IMR-90 (cell line): Measurements from ENCODE around the gene CTSF. TPM values are rescaled to one million over a fixed set of nuclear protein-coding genes. Genes with fewer than 3 reads are reported as not detected.

Experiments
- ATAC-seq: fragments of 200-7000 bp; cut with Tn5 transposase; 2 replicates; pipeline ENCODE4 v1.9.1; 2020; ENCODE audit warnings: low read depth, mild to moderate bottlenecking, moderate library complexity
- BruUV-seq: library from RNA; stranded (reverse); fragments of 400-500 nt; replicated peaks from 2 replicates; lab custom pipeline; 2021; lab: Mats Ljungman, UMichigan
- CTCF ChIA-PET: fragments of 300-600 bp; formaldehyde crosslinking; extraction: SDS; loops from one replicate; lab custom pipeline; 2021; ENCODE audit warnings: antibody characterized with exemption; lab: Yijun Ruan, JAX
- POLR2A ChIA-PET: fragments of 300-600 bp; sonication (Branson Sonifier 250); formaldehyde crosslinking; loops from one replicate; lab custom pipeline; 2022; ENCODE audit warnings: antibody characterized with exemption; ENCODE audit not compliant: unreplicated experiment; lab: Charles Lee
- DNase-seq: peaks from one replicate; pipeline ENCODE4 v3.0.0; 2013
- H2AFZ ChIP-seq: replicated peaks from 2 replicates; pipeline ENCODE3; 2013; ENCODE audit warnings: low read length, mild to moderate bottlenecking; ENCODE audit not compliant: poor library complexity
- H2AK5ac ChIP-seq: 2 replicates; pipeline ENCODE4 v1.6.1; 2013; ENCODE audit warnings: low read depth, low read length, inconsistent platforms
- H2AK9ac ChIP-seq: replicated peaks from 2 replicates; pipeline ENCODE3; 2013; ENCODE audit warnings: mild to moderate bottlenecking, low read depth, low read length, moderate library complexity; ENCODE audit not compliant: poor library complexity
- H2BK120ac ChIP-seq: 2 replicates; pipeline ENCODE4 v1.6.1; 2013; ENCODE audit warnings: low read depth, low read length, inconsistent platforms
- H2BK15ac ChIP-seq: 3 replicates; pipeline ENCODE4 v1.6.1; 2013; ENCODE audit warnings: low read depth, low read length, inconsistent platforms
- H2BK20ac ChIP-seq: 2 replicates; pipeline ENCODE4 v1.6.1; 2013; ENCODE audit warnings: low read depth, mild to moderate bottlenecking, inconsistent platforms, low read length, moderate library complexity
- H2BK5ac ChIP-seq: 2 replicates; pipeline ENCODE4 v1.6.1; 2013; ENCODE audit warnings: mild to moderate bottlenecking, low read depth, low read length, inconsistent platforms; ENCODE audit not compliant: poor library complexity, severe bottlenecking
- H3K14ac ChIP-seq: replicated peaks from 2 replicates; pipeline ENCODE4 v1.6.1; 2013; ENCODE audit warnings: low read depth, low read length, inconsistent platforms
- H3K18ac ChIP-seq: 2 replicates; pipeline ENCODE4 v1.6.1; 2013; ENCODE audit warnings: low read depth, low read length, control low read depth
- H3K23ac ChIP-seq: 2 replicates; pipeline ENCODE4 v1.6.1; 2013; ENCODE audit warnings: low read depth, low read length, inconsistent platforms
- H3K27ac ChIP-seq: 2 replicates; pipeline ENCODE4 v1.5.1; 2013; ENCODE audit warnings: mild to moderate bottlenecking, control low read depth, low read length; ENCODE audit not compliant: insufficient read depth
- H3K27me3 ChIP-seq: 2 replicates; pipeline ENCODE4 v1.6.1; 2013; ENCODE audit warnings: low read length; ENCODE audit not compliant: control insufficient read depth, insufficient read depth
- H3K36me3 ChIP-seq: 2 replicates; pipeline ENCODE4 v1.6.1; 2013; ENCODE audit warnings: low read length, mixed read lengths; ENCODE audit not compliant: control insufficient read depth, insufficient read depth
- H3K4ac ChIP-seq: 2 replicates; pipeline ENCODE4 v1.6.1; 2013; ENCODE audit warnings: low read depth, low read length, inconsistent platforms
- H3K4me1 ChIP-seq: 2 replicates; pipeline ENCODE4 v1.6.1; 2013; ENCODE audit warnings: low read length, mixed read lengths; ENCODE audit not compliant: control insufficient read depth, insufficient read depth
- H3K4me2 ChIP-seq: 2 replicates; pipeline ENCODE4 v1.6.1; 2013; ENCODE audit warnings: low read depth, mild to moderate bottlenecking, control low read depth, low read length, moderate library complexity
- H3K4me3 ChIP-seq: 2 replicates; pipeline ENCODE4 v1.5.1; 2013; ENCODE audit warnings: low read depth, mild to moderate bottlenecking, control low read depth, low read length, moderate library complexity; ENCODE audit not compliant: insufficient read depth
- H3K56ac ChIP-seq: 2 replicates; pipeline ENCODE4 v1.6.1; 2013; ENCODE audit warnings: low read length, inconsistent platforms; ENCODE audit not compliant: insufficient read depth; ENCODE audit errors: extremely low read depth
- H3K79me1 ChIP-seq, 2 experiments: 2 replicates each; pipeline ENCODE4 v1.6.1; 2013; ENCODE audit warnings: low read length in 2 of 2, inconsistent platforms in 1 of 2, low read depth in 1 of 2
- H3K9ac ChIP-seq: 2 replicates; pipeline ENCODE4 v1.6.1; 2013; ENCODE audit warnings: low read depth, low read length, control low read depth
- H3K9me1 ChIP-seq: 2 replicates; pipeline ENCODE4 v1.6.1; 2013; ENCODE audit warnings: low read length, inconsistent platforms; ENCODE audit not compliant: insufficient read depth
- H3K9me3 ChIP-seq: 2 replicates; pipeline ENCODE4 v1.6.1; 2013; ENCODE audit warnings: low read length; ENCODE audit not compliant: control insufficient read depth, insufficient read depth
- H4K20me1 ChIP-seq: 2 replicates; pipeline ENCODE4 v1.6.1; 2013; ENCODE audit warnings: low read length, inconsistent platforms; ENCODE audit not compliant: insufficient read depth
- H4K5ac ChIP-seq: 2 replicates; pipeline ENCODE4 v1.6.1; 2013; ENCODE audit warnings: mild to moderate bottlenecking, low read depth, low read length, control low read depth
- H4K8ac ChIP-seq, 2 experiments: 2 replicates each; pipeline ENCODE4 v1.6.1; 2013; ENCODE audit warnings: low read depth in 2 of 2, low read length in 2 of 2, control low read depth in 1 of 2, inconsistent platforms in 1 of 2
- H4K91ac ChIP-seq: 2 replicates; pipeline ENCODE4 v1.6.1; 2013; ENCODE audit warnings: low read depth, low read length, inconsistent platforms; ENCODE audit not compliant: insufficient read depth
- ELK1 ChIP-seq: fragments of 150-350 bp; IDR thresholded peaks from 2 replicates; pipeline ENCODE4 v1.6.1; 2016; ENCODE audit warnings: low read depth, mild to moderate bottlenecking, low read length, moderate library complexity, borderline replicate concordance
- WGBS, 2 experiments: methylation state at CpG; one replicate each; pipeline versions ENCODE4 v1.1.5 to v1.1.7; 2013; ENCODE audit warnings: missing lambda C conversion rate in 2 of 2; ENCODE audit not compliant: insufficient read length in 1 of 2; ENCODE audit errors: extremely low coverage in 2 of 2; 5-methylcytosine and 5-hydroxymethylcytosine counted together
- dilution Hi-C: fragments of 300-500 bp; cut with HindIII; formaldehyde crosslinking; loops from one replicate; pipeline ENCODE4 v1.14.3; 2018; ENCODE audit warnings: low sequenced_read_pairs; ENCODE audit not compliant: unreplicated experiment
- in situ Hi-C: fragments of 300-500 bp; cut with MboI; formaldehyde crosslinking; loops from 3 replicates; pipeline ENCODE4 v1.14.3; 2019; ENCODE audit warnings: low sequenced_read_pairs, inconsistent platforms, mixed read lengths
- intact Hi-C: fragments of 100-400 bp; cut with micrococcal nuclease; formaldehyde crosslinking; loops from 2 replicates; pipeline ENCODE4 v1.10.0; 2022
- polyA plus RNA-seq, 3 experiments: library from polyadenylated mRNA; depleted of rRNA; stranded (reverse); fragments of >200 nt; gene quantifications; 2 replicates each; pipeline ENCODE4 v1.2.3, GENCODE V29; 2012; ENCODE audit warnings: low replicate concordance in 1 of 3
- total RNA-seq: library from RNA; depleted of rRNA; stranded (reverse); fragments of >200 nt; gene quantifications from 2 replicates; pipeline ENCODE4 v1.2.3, GENCODE V29; 2012

Gene CTSF
- total and polyA plus RNA-seq, 2 of the 4 experiments (the other 2 are of a cell fraction): 4.1 to 16.0 TPM

- Histone ChIP-seq H3K9me3 (no peaks in the 10 kb centered on the region), H3K14ac (no peak overlapping the region), H3K79me1 (peaks cover 14 to 46% of the 10 kb centered on the region in 2 experiments; a peak in 3 of 4 replicates), H3K4me2 (no peak overlapping the region), H3K56ac (no peak overlapping the region), H2BK120ac (no peak overlapping the region), H3K27me3 (no peaks in the 10 kb centered on the region), H3K4me3 (no peak overlapping the region), H4K91ac (no peak overlapping the region), H4K20me1 (peaks cover 25% of the 10 kb centered on the region), H2AFZ (no peak overlapping the region), H3K27ac (no peak overlapping the region), H2AK9ac (no peak overlapping the region), H2AK5ac (no peak overlapping the region), H2BK15ac (no peak overlapping the region), H3K36me3 (peaks cover 35% of the 10 kb centered on the region), H3K9me1 (peaks cover 28% of the 10 kb centered on the region; the same call in 1 of the 2 replicates), H4K5ac (no peak overlapping the region), H4K8ac (no peak overlapping the region), H2BK5ac (peak overlapping the region; percentile 6), H3K23ac (no peak overlapping the region), H3K9ac (no peak overlapping the region), H3K4ac (no peak overlapping the region), H3K4me1 (peaks cover 15% of the 10 kb centered on the region), H3K18ac (no peak overlapping the region), H2BK20ac (no peak overlapping the region)
- no peak for TF ChIP-seq ELK1
- intact Hi-C loops (no loop called here), dilution Hi-C loops (no loop called here), in situ Hi-C loops (no loop called here)
- DNase-seq: no peak
- no peak for ATAC-seq
- no TSS peak for BruUV-seq
- WGBS, 2 experiments: no CpG with 5 or more reads among the region's 2 CpGs
- POLR2A ChIA-PET: interaction anchor here (0.5 kb wide), 1 partner anchor 31 kb away, joined by 3 read pairs; no protein-coding TSS in a partner anchor
- CTCF ChIA-PET: no interaction called here
These were observed 31.8 kb upstream of the CTSF start for GRCh38 chr11:66600219-66600618.
